ENCODE results near the gene SLFN11.
"Not testable (repeated sequence)": the region's sequence is repeated elsewhere in the genome, so short reads cannot be mapped to it uniquely, and the experiment has no call there.

SLFN11 gene

GRCh38 chr17:35352284-35352683 lies 21.1 kb downstream of the SLFN11 start:
- DNase-seq (ENCODE audit: low read depth in 3 of 3) = no peak

- DNase-seq (ENCODE audit: low read depth in 3 of 3) = no peak
Measured at GRCh38 chr17:35350493-35350892, 22.9 kb downstream of the SLFN11 start.

GRCh38 chr17:35345926-35346771 lies 27.3 kb downstream of the SLFN11 start:
- DNase-seq (ENCODE audit: low read depth in 3 of 3) = peak in 1 of 3 experiments; percentile 19

- no peak for DNase-seq (ENCODE audit: low read depth in 3 of 3)
Measured at GRCh38 chr17:35345445-35345925, 27.9 kb downstream of the SLFN11 start.

- no peak for DNase-seq (ENCODE audit: low read depth in 3 of 3)
Measured at GRCh38 chr17:35344262-35344661, 29.2 kb downstream of the SLFN11 start.

GRCh38 chr17:35342276-35342675 lies 31.1 kb downstream of the SLFN11 start:
- DNase-seq (ENCODE audit: low read depth in 3 of 3) = no peak

GRCh38 chr17:35341411-35341992 lies 31.9 kb downstream of the SLFN11 start:
- DNase-seq (ENCODE audit: low read depth in 3 of 3) = no peak

GRCh38 chr17:35338230-35338629 lies 35.2 kb downstream of the SLFN11 start:
- no peak for DNase-seq (ENCODE audit: low read depth in 3 of 3)

- DNase-seq (ENCODE audit: low read depth in 3 of 3) = no peak
Measured at GRCh38 chr17:35337364-35337763, 36.1 kb downstream of the SLFN11 start.

GRCh38 chr17:35333578-35333977 lies 39.8 kb downstream of the SLFN11 start:
- DNase-seq (ENCODE audit: low read depth in 3 of 3) = not testable (repeated sequence)

- no peak for DNase-seq (ENCODE audit: low read depth in 3 of 3)
Measured at GRCh38 chr17:35322749-35323148, 50.7 kb downstream of the SLFN11 start.

- no peak for DNase-seq (ENCODE audit: low read depth in 3 of 3)
Measured at GRCh38 chr17:35315971-35316370, 57.5 kb downstream of the SLFN11 start.

- no peak for DNase-seq (ENCODE audit: low read depth in 3 of 3)
Measured at GRCh38 chr17:35315283-35315682, 58.1 kb downstream of the SLFN11 start.

- no peak for DNase-seq (ENCODE audit: low read depth in 3 of 3)
Measured at GRCh38 chr17:35314415-35315216, 58.8 kb downstream of the SLFN11 start.

GRCh38 chr17:35313875-35314409 lies 59.5 kb downstream of the SLFN11 start:
- no peak for DNase-seq (ENCODE audit: low read depth in 3 of 3)

- peak; percentile 40 to 62 (median 42) for DNase-seq (ENCODE audit: low read depth in 3 of 3)
Measured at GRCh38 chr17:35312790-35313711, 60.4 kb downstream of the SLFN11 start.

- no peak for DNase-seq (ENCODE audit: low read depth in 3 of 3)
Measured at GRCh38 chr17:35312346-35312745, 61.1 kb downstream of the SLFN11 start.

- DNase-seq (ENCODE audit: low read depth in 3 of 3) = not testable (repeated sequence)
Measured at GRCh38 chr17:35309345-35309744, 64.1 kb downstream of the SLFN11 start.

Data from stimulated activated CD4-positive, alpha-beta T cell treated with anti-CD3 and anti-CD28 coated beads, TNF-alpha, amount 100 ng/mL, for 24 hours (primary cell).